LNCaP clone FGC (cell line): ENCODE data around the gene C1orf185.

Experiments used
- DNase-seq: peaks from one replicate; pipeline ENCODE4 v3.0.0-alpha.2; 2011; ENCODE audit warnings: low read depth
- H3K4me3 ChIP-seq: 2 replicates; pipeline ENCODE4 v1.5.1; 2011; ENCODE audit warnings: mild to moderate bottlenecking, low read depth, low read length, control low read depth
- CTCF ChIP-seq: IDR thresholded peaks from 2 replicates; pipeline ENCODE4 v1.5.1; 2012; ENCODE audit warnings: mild to moderate bottlenecking; ENCODE audit not compliant: control insufficient read depth, insufficient read depth; ENCODE audit errors: extremely low read depth

Gene C1orf185

GRCh38 chr1:51188230-51188629, 86.2 kb downstream of the C1orf185 start:
- no peak overlapping the region for H3K4me3 ChIP-seq
- TF ChIP-seq CTCF, result no peak
- no peak for DNase-seq

GRCh38 chr1:51189421-51190073, 87.5 kb downstream of the C1orf185 start:
- peak; percentile 47 for DNase-seq
- peak; percentile 91 for TF ChIP-seq CTCF
- no peak overlapping the region for H3K4me3 ChIP-seq

GRCh38 chr1:51190961-51191360, 88.9 kb downstream of the C1orf185 start:
- no peak for TF ChIP-seq CTCF
- DNase-seq, result no peak
- no peak overlapping the region for H3K4me3 ChIP-seq

- H3K4me3 ChIP-seq, result no peak overlapping the region
- DNase-seq, result peak; percentile 39
- TF ChIP-seq CTCF, result peak; percentile 67
Observed at GRCh38 chr1:51192213-51192843, 90.3 kb downstream of the C1orf185 start.

GRCh38 chr1:51193564-51193963, 91.5 kb downstream of the C1orf185 start:
- no peak overlapping the region for H3K4me3 ChIP-seq
- TF ChIP-seq CTCF, result no peak
- no peak for DNase-seq
